A673 (cell line): Measurements from ENCODE around the gene PARVB.

Source experiments
- EZH2 ChIP-seq: fragments of 200-600 bp; sonication (generic); IDR thresholded peaks from 2 replicates; pipeline ENCODE4 v1.6.1; 2017; ENCODE audit warnings: borderline replicate concordance, low read depth, mild to moderate bottlenecking, mixed read lengths, antibody characterized with exemption, low read length; ENCODE audit not compliant: poor library complexity, severe bottlenecking
- TF ChIP-seq, protein P1 (sequence below): fragments of 300-800, 200-600 bp; sonication (generic); conservative IDR thresholded peaks from 2 replicates; pipeline ENCODE4 v1.5.1; 2017; ENCODE audit warnings: low read depth, mild to moderate bottlenecking, antibody characterized with exemption, low read length, moderate library complexity, mixed read lengths

DNA sequence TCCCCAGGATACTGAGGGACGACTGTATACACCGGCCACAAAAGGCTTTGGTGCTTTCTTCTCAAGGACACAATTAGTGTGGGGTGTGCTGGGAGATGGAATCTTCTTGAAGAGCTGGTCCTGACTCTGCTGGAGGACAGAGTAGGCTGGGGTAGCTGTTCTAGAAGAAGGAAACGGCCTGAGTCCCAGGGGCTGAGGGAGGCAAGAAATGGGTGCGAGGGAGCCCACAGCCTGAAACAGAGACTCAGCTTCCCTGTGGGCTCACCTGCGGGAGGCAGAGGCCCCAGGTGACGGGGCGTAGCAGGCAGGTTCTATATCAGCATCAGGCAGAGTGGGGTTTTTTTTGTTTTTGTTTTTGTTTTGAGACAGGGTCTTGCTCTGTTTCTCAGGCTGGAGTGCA, 193.2 kb downstream of the PARVB start:
- TF ChIP-seq, protein P1, sequence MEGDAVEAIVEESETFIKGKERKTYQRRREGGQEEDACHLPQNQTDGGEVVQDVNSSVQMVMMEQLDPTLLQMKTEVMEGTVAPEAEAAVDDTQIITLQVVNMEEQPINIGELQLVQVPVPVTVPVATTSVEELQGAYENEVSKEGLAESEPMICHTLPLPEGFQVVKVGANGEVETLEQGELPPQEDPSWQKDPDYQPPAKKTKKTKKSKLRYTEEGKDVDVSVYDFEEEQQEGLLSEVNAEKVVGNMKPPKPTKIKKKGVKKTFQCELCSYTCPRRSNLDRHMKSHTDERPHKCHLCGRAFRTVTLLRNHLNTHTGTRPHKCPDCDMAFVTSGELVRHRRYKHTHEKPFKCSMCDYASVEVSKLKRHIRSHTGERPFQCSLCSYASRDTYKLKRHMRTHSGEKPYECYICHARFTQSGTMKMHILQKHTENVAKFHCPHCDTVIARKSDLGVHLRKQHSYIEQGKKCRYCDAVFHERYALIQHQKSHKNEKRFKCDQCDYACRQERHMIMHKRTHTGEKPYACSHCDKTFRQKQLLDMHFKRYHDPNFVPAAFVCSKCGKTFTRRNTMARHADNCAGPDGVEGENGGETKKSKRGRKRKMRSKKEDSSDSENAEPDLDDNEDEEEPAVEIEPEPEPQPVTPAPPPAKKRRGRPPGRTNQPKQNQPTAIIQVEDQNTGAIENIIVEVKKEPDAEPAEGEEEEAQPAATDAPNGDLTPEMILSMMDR, result no peak
- no peak for TF ChIP-seq EZH2
